Cardiac septum (tissue), 1 donor: Measurements from ENCODE around the gene ATN1. TPM values are rescaled to one million over a fixed set of nuclear protein-coding genes. Genes with fewer than 3 reads are reported as not detected.

Experiments used
- DNase-seq: peaks from one replicate; pipeline ENCODE4 v3.0.0-alpha.2; 2020; ENCODE audit warnings: low spot score
- intact Hi-C: fragments of 100-400 bp; cut with DNase I; formaldehyde crosslinking; loops from one replicate; pipeline ENCODE4 v1.14.0; 2022
- microRNA-seq: library from miRNA; unstranded; fragments of <30 nt; microRNA quantifications from one replicate; pipeline ENCODE4 v1.2.0, GENCODE V29; 2020
- total RNA-seq: library from RNA; stranded (reverse); fragmentation: NEBNext Ultra II Directional; extraction: Animal tissue kit (Norgen Biotek cat#: 25700); gene quantifications from one replicate; pipeline ENCODE4 v1.2.1, GENCODE V29; 2021
- donor health status: DM: no; HTN: no; CAD: no.

ATN1 gene
- total RNA-seq, 1 donor from 2014 or later: 76.9 TPM

- intact Hi-C loops: no loop called here
- no peak for DNase-seq
Observed at GRCh38 chr12:6987956-6988553, 60.3 kb downstream of the ATN1 start.

Small RNA genes lying within 50 kb of the gene (microRNA-seq; reads per million reads assigned to microRNA genes)
- 4.9 reads per million, percentile 5 among the genes with 10 or more reads in this experiment for gene MIR141
- gene MIR200C: 42.7 reads per million, percentile 47 among the genes with 10 or more reads in this experiment

Other genes starting within 250 kb of the ATN1 start
- 32.7 TPM for gene ZNF384, start 238.6 kb upstream of the ATN1 start, total RNA-seq
- gene PIANP, start 227.1 kb upstream of the ATN1 start, total RNA-seq: 0.40 TPM
- gene COPS7A, start 203.9 kb upstream of the ATN1 start, total RNA-seq: 64.7 TPM
- gene MLF2, start 174.8 kb upstream of the ATN1 start, total RNA-seq: 135 TPM
- 234 TPM for gene PTMS, start 161.6 kb upstream of the ATN1 start, total RNA-seq
- 0.57 TPM for gene LAG3, start 155.4 kb upstream of the ATN1 start, total RNA-seq
- 3.8 TPM for gene CD4, start 138.4 kb upstream of the ATN1 start, total RNA-seq
- gene GPR162, start 106.1 kb upstream of the ATN1 start, total RNA-seq: 5.7 TPM
- gene P3H3, start 99.6 kb upstream of the ATN1 start, total RNA-seq: 25.7 TPM
- gene GNB3, start 87.0 kb upstream of the ATN1 start, total RNA-seq: 9.7 TPM
- gene CDCA3, start 76.7 kb upstream of the ATN1 start, total RNA-seq: 0.65 TPM
- gene USP5, start 75.8 kb upstream of the ATN1 start, total RNA-seq: 83.5 TPM
- gene TPI1, start 60.4 kb upstream of the ATN1 start, total RNA-seq: 657 TPM
- gene SPSB2, start 54.7 kb upstream of the ATN1 start, total RNA-seq: 4.5 TPM
- 13.3 TPM for gene LRRC23, start 23.1 kb upstream of the ATN1 start, total RNA-seq
- 29.7 TPM for gene ENO2, start 13.4 kb upstream of the ATN1 start, total RNA-seq
- gene RNU7-1, start 15.9 kb downstream of the ATN1 start, total RNA-seq: not detected
- 162 TPM for gene C12orf57, start 16.1 kb downstream of the ATN1 start, total RNA-seq
- gene PTPN6, start 23.4 kb downstream of the ATN1 start, total RNA-seq: 7.0 TPM
- gene PHB2, start 42.7 kb downstream of the ATN1 start, total RNA-seq: 125 TPM
- gene EMG1, start 43.0 kb downstream of the ATN1 start, total RNA-seq: 32.7 TPM
- 19.7 TPM for gene LPCAT3, start 90.5 kb downstream of the ATN1 start, total RNA-seq
- gene C1S, start 132.8 kb downstream of the ATN1 start, total RNA-seq: 69.0 TPM
- gene C1R, start 164.5 kb downstream of the ATN1 start, total RNA-seq: 96.9 TPM
- 10.5 TPM for gene C1RL, start 181.3 kb downstream of the ATN1 start, total RNA-seq
- gene RBP5, start 200.9 kb downstream of the ATN1 start, total RNA-seq: 0.62 TPM
- 5.7 TPM for gene CLSTN3, start 202.4 kb downstream of the ATN1 start, total RNA-seq